Adrenal gland (tissue), 5 donors: Measurements from ENCODE around the gene KRT78.

ENCODE experiments used
- POLR2A ChIP-seq, 2 donors: fragments of 450-650 bp; IDR thresholded peaks; one replicate each; pipeline ENCODE4 v1.6.1; 2017; ENCODE audit warnings: antibody characterized with exemption in 2 of 2, mild to moderate bottlenecking in 2 of 2, moderate library complexity in 1 of 2
- TF ChIP-seq, protein P1 (sequence below), 6 experiments: fragments of 450-650 bp in 4 of 6; fragments of 200-600 bp in 2 of 6; sonication (generic) in 1 of 6; IDR thresholded peaks; 1 replicate in 5 of 6; 2 replicates in 1 of 6; pipeline versions ENCODE4 v1.5.1 to v1.8.0; 2016 to 2021; ENCODE audit warnings: antibody characterized with exemption in 6 of 6, mild to moderate bottlenecking in 2 of 6, moderate library complexity in 1 of 6
- donor health status: DM: no; HTN: no; CAD: no.

- TF ChIP-seq, protein P1, sequence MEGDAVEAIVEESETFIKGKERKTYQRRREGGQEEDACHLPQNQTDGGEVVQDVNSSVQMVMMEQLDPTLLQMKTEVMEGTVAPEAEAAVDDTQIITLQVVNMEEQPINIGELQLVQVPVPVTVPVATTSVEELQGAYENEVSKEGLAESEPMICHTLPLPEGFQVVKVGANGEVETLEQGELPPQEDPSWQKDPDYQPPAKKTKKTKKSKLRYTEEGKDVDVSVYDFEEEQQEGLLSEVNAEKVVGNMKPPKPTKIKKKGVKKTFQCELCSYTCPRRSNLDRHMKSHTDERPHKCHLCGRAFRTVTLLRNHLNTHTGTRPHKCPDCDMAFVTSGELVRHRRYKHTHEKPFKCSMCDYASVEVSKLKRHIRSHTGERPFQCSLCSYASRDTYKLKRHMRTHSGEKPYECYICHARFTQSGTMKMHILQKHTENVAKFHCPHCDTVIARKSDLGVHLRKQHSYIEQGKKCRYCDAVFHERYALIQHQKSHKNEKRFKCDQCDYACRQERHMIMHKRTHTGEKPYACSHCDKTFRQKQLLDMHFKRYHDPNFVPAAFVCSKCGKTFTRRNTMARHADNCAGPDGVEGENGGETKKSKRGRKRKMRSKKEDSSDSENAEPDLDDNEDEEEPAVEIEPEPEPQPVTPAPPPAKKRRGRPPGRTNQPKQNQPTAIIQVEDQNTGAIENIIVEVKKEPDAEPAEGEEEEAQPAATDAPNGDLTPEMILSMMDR (IDR thresholded peaks at IDR 0.05), result no peak
- no peak for TF ChIP-seq POLR2A (IDR thresholded peaks at IDR 0.05)
Observed at GRCh38 chr12:52856787-52857186, 8.0 kb upstream of the KRT78 start.
